Fibroblast of lung (primary cell): Measurements from ENCODE around the gene TNFSF15.

Source experiments
- EZH2 ChIP-seq: IDR thresholded peaks from 2 replicates; pipeline ENCODE4 v1.5.1; 2012; ENCODE audit warnings: low read length, control low read depth, mild to moderate bottlenecking; ENCODE audit errors: missing control alignments
- TF ChIP-seq, protein P1 (sequence below), 2 donors: IDR thresholded peaks in 1 of 2; conservative IDR thresholded peaks in 1 of 2; 1 replicate in 1 of 2; 2 replicates in 1 of 2; pipeline ENCODE4 v1.5.1; 2011 to 2012; ENCODE audit warnings: low read length in 2 of 2, control low read depth in 1 of 2, inconsistent platforms in 1 of 2, low read depth in 1 of 2, mild to moderate bottlenecking in 1 of 2

DNA sequence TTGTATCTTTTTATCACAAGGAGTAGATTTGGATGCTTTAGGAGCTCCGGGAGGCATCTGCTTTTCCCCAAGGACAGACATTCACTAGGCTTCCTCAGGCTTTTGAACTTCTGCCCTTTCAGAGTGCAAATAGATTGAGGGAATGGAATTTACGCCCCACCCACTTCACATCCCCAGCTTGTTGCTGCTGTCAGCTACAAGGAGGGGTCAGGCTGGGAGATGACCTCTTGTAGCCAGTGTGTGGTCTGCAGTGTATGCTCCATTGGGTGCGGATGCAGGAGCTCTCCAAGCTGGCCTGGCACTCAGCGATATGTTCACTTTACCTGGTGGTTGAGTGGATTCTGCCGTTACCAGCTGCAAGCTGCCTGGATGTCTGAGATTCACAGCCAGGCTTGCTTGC lies 6.4 kb downstream of the TNFSF15 start:
- TF ChIP-seq, protein P1, sequence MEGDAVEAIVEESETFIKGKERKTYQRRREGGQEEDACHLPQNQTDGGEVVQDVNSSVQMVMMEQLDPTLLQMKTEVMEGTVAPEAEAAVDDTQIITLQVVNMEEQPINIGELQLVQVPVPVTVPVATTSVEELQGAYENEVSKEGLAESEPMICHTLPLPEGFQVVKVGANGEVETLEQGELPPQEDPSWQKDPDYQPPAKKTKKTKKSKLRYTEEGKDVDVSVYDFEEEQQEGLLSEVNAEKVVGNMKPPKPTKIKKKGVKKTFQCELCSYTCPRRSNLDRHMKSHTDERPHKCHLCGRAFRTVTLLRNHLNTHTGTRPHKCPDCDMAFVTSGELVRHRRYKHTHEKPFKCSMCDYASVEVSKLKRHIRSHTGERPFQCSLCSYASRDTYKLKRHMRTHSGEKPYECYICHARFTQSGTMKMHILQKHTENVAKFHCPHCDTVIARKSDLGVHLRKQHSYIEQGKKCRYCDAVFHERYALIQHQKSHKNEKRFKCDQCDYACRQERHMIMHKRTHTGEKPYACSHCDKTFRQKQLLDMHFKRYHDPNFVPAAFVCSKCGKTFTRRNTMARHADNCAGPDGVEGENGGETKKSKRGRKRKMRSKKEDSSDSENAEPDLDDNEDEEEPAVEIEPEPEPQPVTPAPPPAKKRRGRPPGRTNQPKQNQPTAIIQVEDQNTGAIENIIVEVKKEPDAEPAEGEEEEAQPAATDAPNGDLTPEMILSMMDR (conservative IDR thresholded peaks at IDR 0.05 in 1 of 2, IDR thresholded peaks at IDR 0.05 in 1 of 2; ENCODE audit: low read depth in 1 of 2, low read length in 2 of 2), result no peak
- TF ChIP-seq EZH2, result no peak
